ENCODE data around the gene C12orf76.

C12orf76 gene

DNA sequence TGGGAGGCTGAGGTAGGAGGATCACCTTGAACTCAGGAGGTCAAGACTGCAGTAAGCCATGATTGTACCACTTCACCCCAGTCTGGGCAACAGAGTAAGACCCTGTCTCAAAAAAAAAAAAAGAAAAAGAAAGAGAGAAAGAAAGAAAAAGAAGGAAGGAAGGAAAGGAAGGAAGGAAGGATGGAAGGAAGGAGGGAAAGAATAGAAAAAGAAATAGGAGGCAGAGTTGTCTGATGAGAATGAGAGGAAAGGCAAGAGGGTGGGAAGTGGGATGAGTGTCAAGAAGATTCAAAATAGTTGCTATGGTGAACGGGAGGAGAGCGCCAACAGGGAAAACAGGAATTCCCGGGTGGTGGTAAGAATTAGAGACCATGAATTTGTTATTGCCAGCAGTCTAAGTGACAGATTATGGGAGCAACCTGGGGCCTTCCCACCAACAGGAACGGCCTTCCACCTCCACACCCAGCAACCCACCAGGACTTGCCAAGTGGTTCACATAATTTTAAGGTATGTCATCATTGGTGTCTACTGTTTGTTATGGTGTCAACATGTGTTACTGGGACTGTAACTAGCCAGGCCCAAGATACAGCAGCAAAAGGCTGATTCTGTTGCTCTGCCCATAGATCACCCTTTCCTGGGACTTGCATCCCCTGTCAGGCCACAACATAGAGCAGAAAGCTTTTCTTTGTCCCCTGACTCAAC lies 36.1 kb upstream of the C12orf76 start:
- no peak for TF ChIP-seq CTCF (IDR thresholded peaks at IDR 0.05; ENCODE audit: low read length, missing control alignments)
- peak; percentile 17 for DNase-seq (ENCODE audit: low read depth)
- H3K4me3 ChIP-seq (replicated peaks; ENCODE audit: low read depth, low read length), result no peak overlapping the region

DNA sequence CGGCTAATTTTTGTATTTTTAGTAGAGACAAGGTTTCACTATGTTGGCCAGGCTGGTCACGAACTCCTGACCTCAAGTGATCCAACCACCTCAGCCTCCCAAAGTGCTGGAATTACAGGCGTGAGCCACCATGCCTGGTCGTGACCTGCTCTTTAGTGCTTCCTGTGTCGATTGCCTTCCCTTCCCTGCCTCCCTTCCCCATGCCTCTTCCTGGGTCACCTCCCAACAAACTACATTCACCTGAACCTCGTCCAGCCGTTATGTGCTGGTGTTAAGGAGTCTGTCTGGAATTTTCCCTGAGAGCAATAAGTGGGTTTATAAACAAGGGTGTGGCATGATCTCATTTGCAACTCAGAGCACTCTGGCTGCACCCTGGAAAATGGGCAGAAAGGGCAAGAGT lies 32.1 kb upstream of the C12orf76 start:
- no peak for DNase-seq (ENCODE audit: low read depth)
- TF ChIP-seq CTCF (IDR thresholded peaks at IDR 0.05; ENCODE audit: low read length, missing control alignments), result no peak
- no peak overlapping the region for H3K4me3 ChIP-seq (replicated peaks; ENCODE audit: low read depth, low read length)

- no peak overlapping the region for H3K4me3 ChIP-seq (replicated peaks; ENCODE audit: low read depth, low read length)
- TF ChIP-seq CTCF (IDR thresholded peaks at IDR 0.05; ENCODE audit: low read length, missing control alignments), result no peak
- peak; percentile 83 for DNase-seq (ENCODE audit: low read depth)
Observed at GRCh38 chr12:110079477-110080400, 31.4 kb upstream of the C12orf76 start.

- no peak for DNase-seq (ENCODE audit: low read depth)
- no peak overlapping the region for H3K4me3 ChIP-seq (replicated peaks; ENCODE audit: low read depth, low read length)
- TF ChIP-seq CTCF (IDR thresholded peaks at IDR 0.05; ENCODE audit: low read length, missing control alignments), result no peak
Observed at GRCh38 chr12:110077800-110078199, 29.5 kb upstream of the C12orf76 start.

DNA sequence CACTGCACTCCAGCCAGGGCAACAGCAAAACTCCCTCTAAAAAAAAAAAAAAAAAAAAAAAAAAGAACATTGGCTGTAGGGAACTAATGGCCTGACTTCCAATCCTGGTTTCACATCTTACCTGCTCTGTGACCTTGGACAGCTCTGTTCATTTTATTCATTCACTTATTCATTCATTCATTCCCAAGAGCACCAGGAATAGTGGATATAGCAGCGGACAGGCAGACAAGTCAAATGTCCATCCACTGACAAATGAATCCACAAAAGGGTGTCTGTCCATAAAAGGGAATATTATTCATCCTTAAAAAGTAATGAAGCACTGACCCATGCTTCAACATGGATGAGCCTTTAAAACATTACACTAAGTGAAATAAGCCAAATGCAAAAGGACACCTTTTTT lies 27.6 kb upstream of the C12orf76 start:
- TF ChIP-seq CTCF (IDR thresholded peaks at IDR 0.05; ENCODE audit: low read length, missing control alignments), result no peak
- no peak for DNase-seq (ENCODE audit: low read depth)
- no peak overlapping the region for H3K4me3 ChIP-seq (replicated peaks; ENCODE audit: low read depth, low read length)

- DNase-seq (ENCODE audit: low read depth), result no peak
- no peak for TF ChIP-seq CTCF (IDR thresholded peaks at IDR 0.05; ENCODE audit: low read length, missing control alignments)
- H3K4me3 ChIP-seq (replicated peaks; ENCODE audit: low read depth, low read length), result no peak overlapping the region
Observed at GRCh38 chr12:110074089-110074488, 25.8 kb upstream of the C12orf76 start.

All from fibroblast of pulmonary artery (primary cell).